MM.1S (cell line): ENCODE results near the gene MCOLN2.

Source experiments
- EZH2 ChIP-seq: fragments of 300-600 bp; sonication (generic); optimal IDR thresholded peaks from 2 replicates; pipeline ENCODE3; 2017; ENCODE audit warnings: low read depth, mild to moderate bottlenecking, antibody characterized with exemption, low read length, mixed read lengths
- TF ChIP-seq, protein P1 (sequence below): fragments of 300-600 bp; sonication (generic); IDR thresholded peaks from 2 replicates; pipeline ENCODE4 v1.5.1; 2016; ENCODE audit warnings: antibody characterized with exemption, low read length, mixed read lengths

DNA sequence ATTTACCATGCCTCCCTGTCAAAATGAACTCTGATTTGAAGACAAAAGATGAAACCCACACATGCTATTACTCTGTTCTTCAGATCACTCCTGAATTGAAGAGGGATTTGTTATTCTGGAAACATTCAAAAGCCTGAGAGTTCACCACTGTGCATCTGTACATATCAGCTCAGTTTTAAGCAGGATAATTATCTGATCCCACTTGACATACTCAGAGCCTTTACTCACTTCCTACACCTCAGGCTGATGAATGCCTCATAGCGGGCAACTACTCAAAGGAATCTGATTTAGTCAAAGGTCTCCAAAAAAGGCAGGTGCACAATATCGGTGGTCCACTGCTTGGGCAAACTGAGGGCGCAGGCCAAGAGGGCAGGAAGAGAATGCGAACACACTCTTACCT, 56.4 kb downstream of the MCOLN2 start:
- TF ChIP-seq, protein P1, sequence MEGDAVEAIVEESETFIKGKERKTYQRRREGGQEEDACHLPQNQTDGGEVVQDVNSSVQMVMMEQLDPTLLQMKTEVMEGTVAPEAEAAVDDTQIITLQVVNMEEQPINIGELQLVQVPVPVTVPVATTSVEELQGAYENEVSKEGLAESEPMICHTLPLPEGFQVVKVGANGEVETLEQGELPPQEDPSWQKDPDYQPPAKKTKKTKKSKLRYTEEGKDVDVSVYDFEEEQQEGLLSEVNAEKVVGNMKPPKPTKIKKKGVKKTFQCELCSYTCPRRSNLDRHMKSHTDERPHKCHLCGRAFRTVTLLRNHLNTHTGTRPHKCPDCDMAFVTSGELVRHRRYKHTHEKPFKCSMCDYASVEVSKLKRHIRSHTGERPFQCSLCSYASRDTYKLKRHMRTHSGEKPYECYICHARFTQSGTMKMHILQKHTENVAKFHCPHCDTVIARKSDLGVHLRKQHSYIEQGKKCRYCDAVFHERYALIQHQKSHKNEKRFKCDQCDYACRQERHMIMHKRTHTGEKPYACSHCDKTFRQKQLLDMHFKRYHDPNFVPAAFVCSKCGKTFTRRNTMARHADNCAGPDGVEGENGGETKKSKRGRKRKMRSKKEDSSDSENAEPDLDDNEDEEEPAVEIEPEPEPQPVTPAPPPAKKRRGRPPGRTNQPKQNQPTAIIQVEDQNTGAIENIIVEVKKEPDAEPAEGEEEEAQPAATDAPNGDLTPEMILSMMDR: no peak
- TF ChIP-seq EZH2: no peak
